Tibial nerve (tissue), 4 donors: Measurements from ENCODE around the gene UTS2.

Experiments used
- EP300 ChIP-seq, 2 donors: sonication (generic); formaldehyde crosslinking; IDR thresholded peaks; one replicate each; pipeline ENCODE4 v1.6.1; 2017; ENCODE audit warnings: antibody characterized with exemption in 2 of 2, mild to moderate bottlenecking in 1 of 2
- POLR2A ChIP-seq, 2 donors: fragments of 450-650 bp; IDR thresholded peaks; one replicate each; pipeline ENCODE4 v1.6.1; 2017; ENCODE audit warnings: antibody characterized with exemption in 2 of 2, mild to moderate bottlenecking in 2 of 2, moderate library complexity in 2 of 2
- TF ChIP-seq, protein P1 (sequence below), 5 experiments: fragments of 200-600 bp in 3 of 5; fragments of 450-650 bp in 2 of 5; sonication (generic) in 3 of 5; IDR thresholded peaks; one replicate each; pipeline ENCODE4 v1.5.1; 2016 to 2019; ENCODE audit warnings: antibody characterized with exemption in 5 of 5, mild to moderate bottlenecking in 3 of 5, moderate library complexity in 2 of 5

DNA sequence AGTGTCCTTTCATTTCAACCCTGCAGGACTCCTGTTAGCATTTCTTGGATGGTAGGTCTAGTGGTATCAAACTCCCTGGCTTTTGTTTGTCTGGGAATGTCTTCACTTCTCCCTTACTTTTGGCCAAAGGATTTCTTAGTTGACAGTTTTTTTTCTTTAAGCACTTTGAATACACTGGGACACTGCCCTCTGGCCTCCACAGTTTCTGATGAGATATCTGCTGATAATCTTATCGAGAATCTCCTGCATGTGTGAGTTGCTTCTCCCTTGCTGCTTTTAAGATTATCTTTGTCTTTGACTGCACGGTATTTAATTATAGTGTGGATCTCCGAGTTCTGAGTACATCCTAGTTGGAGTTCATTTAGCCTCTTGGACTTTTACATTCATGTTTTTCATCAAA is 13.3 kb downstream of the UTS2 start:
- TF ChIP-seq, protein P1, sequence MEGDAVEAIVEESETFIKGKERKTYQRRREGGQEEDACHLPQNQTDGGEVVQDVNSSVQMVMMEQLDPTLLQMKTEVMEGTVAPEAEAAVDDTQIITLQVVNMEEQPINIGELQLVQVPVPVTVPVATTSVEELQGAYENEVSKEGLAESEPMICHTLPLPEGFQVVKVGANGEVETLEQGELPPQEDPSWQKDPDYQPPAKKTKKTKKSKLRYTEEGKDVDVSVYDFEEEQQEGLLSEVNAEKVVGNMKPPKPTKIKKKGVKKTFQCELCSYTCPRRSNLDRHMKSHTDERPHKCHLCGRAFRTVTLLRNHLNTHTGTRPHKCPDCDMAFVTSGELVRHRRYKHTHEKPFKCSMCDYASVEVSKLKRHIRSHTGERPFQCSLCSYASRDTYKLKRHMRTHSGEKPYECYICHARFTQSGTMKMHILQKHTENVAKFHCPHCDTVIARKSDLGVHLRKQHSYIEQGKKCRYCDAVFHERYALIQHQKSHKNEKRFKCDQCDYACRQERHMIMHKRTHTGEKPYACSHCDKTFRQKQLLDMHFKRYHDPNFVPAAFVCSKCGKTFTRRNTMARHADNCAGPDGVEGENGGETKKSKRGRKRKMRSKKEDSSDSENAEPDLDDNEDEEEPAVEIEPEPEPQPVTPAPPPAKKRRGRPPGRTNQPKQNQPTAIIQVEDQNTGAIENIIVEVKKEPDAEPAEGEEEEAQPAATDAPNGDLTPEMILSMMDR (IDR thresholded peaks at IDR 0.05): no peak
- TF ChIP-seq POLR2A (IDR thresholded peaks at IDR 0.05): no peak
- no peak for TF ChIP-seq EP300 (IDR thresholded peaks at IDR 0.05)
